ENCODE results near the gene PLOD3.
"Not testable (repeated sequence)": the region's sequence is repeated elsewhere in the genome, so short reads cannot be mapped to it uniquely, and the experiment has no call there.

Gene PLOD3

GRCh38 chr7:101217388-101218235 is at the start of gene PLOD3, which contains the start of gene ZNHIT1:
Gene PLOD3, minus strand, starts transcription at chr7:101217581. Its CDS starts 307 bp downstream, at chr7:101217274.
Gene ZNHIT1, plus strand, starts transcription at chr7:101218165. Its CDS starts 31 bp downstream, at chr7:101218196.
- peak; percentile 96 for DNase-seq
- in situ Hi-C loops (cut with MboI; ENCODE audit: low pct_unique_long_range_greater_than_20kb, low sequenced_read_pairs): no loop called here

- DNase-seq: no peak
- in situ Hi-C loops (cut with MboI; ENCODE audit: low pct_unique_long_range_greater_than_20kb, low sequenced_read_pairs): no loop called here
Measured at GRCh38 chr7:101265622-101266516, 48.5 kb upstream of the PLOD3 start.

DNA sequence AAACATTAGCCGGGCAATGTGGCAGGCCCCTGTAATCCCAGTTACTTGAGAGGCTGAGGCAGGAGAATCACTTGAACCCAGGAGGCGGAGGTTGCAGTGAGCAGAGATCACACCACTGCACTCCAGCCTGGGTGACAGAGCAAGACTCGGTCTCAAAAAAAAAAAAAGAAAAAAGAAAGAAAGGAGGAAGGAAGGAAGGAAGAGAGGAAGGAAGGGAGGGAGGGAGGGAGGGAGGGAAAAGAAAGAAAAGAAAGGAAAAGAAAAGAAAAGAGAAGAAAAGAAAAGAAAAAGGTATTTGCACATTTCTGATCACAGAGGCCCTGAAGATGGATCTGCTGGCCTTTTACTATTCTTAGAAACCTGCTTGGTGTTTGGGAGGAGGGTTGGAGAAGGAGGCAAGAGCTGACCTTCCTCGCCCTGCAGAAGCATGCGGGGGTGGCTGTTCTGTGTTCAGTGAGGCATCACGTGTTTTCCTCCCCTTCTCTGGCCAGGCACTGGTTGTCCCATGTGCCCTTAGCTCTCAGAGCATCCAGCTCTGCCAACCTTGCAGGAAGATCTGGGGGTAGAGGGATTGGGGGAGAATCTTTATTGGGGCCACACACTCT is 46.8 kb upstream of the PLOD3 start:
- DNase-seq: peak; percentile 62
- in situ Hi-C loops (cut with MboI; ENCODE audit: low pct_unique_long_range_greater_than_20kb, low sequenced_read_pairs): not testable (repeated sequence)

- DNase-seq: no peak
- in situ Hi-C loops (cut with MboI; ENCODE audit: low pct_unique_long_range_greater_than_20kb, low sequenced_read_pairs): no loop called here
Measured at GRCh38 chr7:101258243-101258731, 40.9 kb upstream of the PLOD3 start.

DNA sequence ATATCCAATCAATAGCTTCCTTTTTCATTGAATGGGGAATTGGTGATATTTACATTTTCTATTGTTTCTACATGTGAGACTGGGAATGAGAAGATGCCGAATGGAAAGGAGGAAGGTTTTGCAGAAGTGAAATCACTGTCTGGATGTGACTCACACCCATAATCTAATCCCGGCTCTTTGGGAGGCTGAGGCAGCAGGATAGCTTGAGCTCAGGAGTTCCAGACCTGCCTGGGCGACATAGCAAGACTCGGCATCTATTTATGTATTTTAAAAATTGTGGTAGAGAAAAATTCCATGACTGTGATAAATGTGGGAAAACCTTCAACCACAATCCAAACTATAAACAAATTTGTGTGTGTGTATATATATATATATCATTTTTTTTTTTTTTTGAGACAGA is 38.4 kb upstream of the PLOD3 start:
- in situ Hi-C loops (cut with MboI; ENCODE audit: low pct_unique_long_range_greater_than_20kb, low sequenced_read_pairs): no loop called here
- DNase-seq: no peak

- DNase-seq; in situ Hi-C loops (cut with MboI; ENCODE audit: low pct_unique_long_range_greater_than_20kb, low sequenced_read_pairs): not testable (repeated sequence)
Measured at GRCh38 chr7:101253199-101253598, 35.8 kb upstream of the PLOD3 start.

- peak; percentile 97 for DNase-seq
- in situ Hi-C loops (cut with MboI; ENCODE audit: low pct_unique_long_range_greater_than_20kb, low sequenced_read_pairs): no loop called here
Measured at GRCh38 chr7:101251871-101252659, 34.7 kb upstream of the PLOD3 start.

GRCh38 chr7:101250324-101250723 is 32.9 kb upstream of the PLOD3 start:
- no peak for DNase-seq
- in situ Hi-C loops (cut with MboI; ENCODE audit: low pct_unique_long_range_greater_than_20kb, low sequenced_read_pairs): no loop called here

- in situ Hi-C loops (cut with MboI; ENCODE audit: low pct_unique_long_range_greater_than_20kb, low sequenced_read_pairs): no loop called here
- no peak for DNase-seq
Measured at GRCh38 chr7:101248276-101248675, 30.9 kb upstream of the PLOD3 start.

GRCh38 chr7:101245147-101245668 is 27.8 kb upstream of the PLOD3 start:
- in situ Hi-C loops (cut with MboI; ENCODE audit: low pct_unique_long_range_greater_than_20kb, low sequenced_read_pairs): no loop called here
- no peak for DNase-seq

DNA sequence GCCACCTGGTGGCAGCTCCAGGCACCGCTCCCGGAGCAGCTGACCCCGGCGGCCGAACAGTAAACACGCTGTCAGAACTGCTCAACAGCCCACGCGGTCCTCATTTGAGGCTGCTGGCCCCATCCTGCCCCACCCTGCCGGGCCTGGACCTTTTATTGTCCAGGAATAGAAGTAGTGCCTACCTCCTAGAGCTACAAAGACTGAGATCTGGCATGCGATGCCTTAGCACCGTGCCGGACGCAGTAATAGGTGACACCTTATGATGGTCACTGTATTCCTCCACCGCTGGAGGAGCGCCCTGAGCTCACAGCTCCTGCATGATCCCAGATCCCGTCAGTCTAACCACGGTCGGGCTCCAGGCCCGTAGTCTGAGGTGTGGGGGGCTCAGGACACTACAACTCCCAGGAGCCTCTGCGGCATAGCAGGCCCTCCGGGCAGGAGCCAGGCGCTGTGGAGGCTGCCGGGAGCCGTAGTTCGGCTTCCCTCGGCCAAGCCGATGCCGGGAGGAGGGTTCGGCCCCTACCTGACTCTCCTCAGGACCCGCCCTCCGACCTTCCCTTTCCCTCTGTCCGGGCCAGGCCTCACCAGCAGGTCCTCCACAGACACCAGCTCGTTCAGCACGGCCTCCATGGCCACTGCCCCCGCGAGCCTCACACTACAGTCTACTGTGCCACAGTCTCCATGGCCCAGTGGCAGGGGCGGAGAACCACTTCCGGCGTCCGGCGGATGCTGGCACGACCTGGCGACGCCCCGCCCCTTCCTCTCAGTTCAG is 27.2 kb upstream of the PLOD3 start, which contains the start of gene FIS1:
Gene FIS1, minus strand, starts transcription at position 707 of the 772 bp plus-strand sequence. Its CDS starts 77 bp downstream, at position 630.
- in situ Hi-C loops (cut with MboI; ENCODE audit: low pct_unique_long_range_greater_than_20kb, low sequenced_read_pairs): no loop called here

DNA sequence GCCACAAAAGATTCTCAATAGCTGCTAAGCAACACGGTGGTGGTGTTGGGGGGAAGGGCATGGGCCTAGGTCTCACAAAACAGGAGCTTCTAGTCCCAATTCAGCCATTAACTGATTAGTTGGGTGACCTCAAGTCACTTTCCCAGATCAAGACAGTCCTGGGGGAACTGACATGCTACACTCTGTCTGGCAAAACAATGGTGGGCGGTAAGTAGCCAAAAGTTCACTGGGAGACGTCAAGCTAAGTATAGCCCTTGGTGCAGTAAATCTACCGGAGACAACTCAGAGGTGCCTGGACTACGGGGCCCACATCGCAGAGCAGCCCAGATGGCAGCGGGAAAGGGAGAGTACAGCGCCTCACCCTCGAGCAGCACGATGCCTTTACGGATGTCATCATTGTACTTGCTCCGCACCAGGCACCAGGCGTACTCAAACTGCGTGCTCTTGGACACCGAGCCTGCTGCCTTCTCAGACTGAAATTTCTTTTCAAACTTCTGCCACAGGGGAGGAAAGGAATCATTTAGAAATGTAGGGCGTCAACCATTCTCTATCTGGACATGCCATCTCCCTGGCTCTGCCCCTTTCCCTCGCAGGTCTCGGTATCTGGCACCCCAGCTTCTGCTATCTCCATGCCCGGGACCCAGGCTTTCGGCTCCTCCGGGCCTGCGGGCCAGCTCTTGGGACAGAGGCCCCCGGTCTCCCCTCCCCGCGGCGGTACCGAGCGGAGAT is 26.4 kb upstream of the PLOD3 start:
- DNase-seq: no peak
- in situ Hi-C loops (cut with MboI; ENCODE audit: low pct_unique_long_range_greater_than_20kb, low sequenced_read_pairs): no loop called here

More for the DNA sequence above, 27.2 kb upstream of the PLOD3 start, which contains the start of gene FIS1:
- peak; percentile 94 for DNase-seq

- in situ Hi-C loops (cut with MboI; ENCODE audit: low pct_unique_long_range_greater_than_20kb, low sequenced_read_pairs): no loop called here
- DNase-seq: peak; percentile 38
Measured at GRCh38 chr7:101241443-101242349, 24.3 kb upstream of the PLOD3 start.

GRCh38 chr7:101241015-101241363 is 23.6 kb upstream of the PLOD3 start:
- in situ Hi-C loops (cut with MboI; ENCODE audit: low pct_unique_long_range_greater_than_20kb, low sequenced_read_pairs): no loop called here
- DNase-seq: no peak

GRCh38 chr7:101240226-101241014 is 23.0 kb upstream of the PLOD3 start:
- in situ Hi-C loops (cut with MboI; ENCODE audit: low pct_unique_long_range_greater_than_20kb, low sequenced_read_pairs): no loop called here
- no peak for DNase-seq

DNA sequence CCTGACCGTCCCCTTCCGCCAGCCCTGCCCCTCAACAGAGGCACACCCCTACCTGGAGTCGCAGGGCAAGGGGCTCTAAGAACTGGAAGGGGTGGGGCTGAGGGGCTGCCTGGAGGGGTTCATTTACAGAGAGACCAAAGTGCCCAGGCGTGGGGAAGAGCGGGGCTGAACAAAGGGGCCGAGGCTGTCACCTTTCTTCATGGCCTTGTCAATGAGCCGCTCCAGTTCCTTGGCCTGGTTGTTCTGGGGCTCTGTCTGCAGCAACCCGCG is 22.5 kb upstream of the PLOD3 start:
- no peak for DNase-seq
- in situ Hi-C loops (cut with MboI; ENCODE audit: low pct_unique_long_range_greater_than_20kb, low sequenced_read_pairs): no loop called here

Data from KBM-7 (cell line).